ENCODE data around the gene NDUFS5. TPM values are rescaled to one million over a fixed set of nuclear protein-coding genes. Genes with fewer than 3 reads are reported as not detected.
"Not testable (repeated sequence)": the region's sequence is repeated elsewhere in the genome, so short reads cannot be mapped to it uniquely, and the experiment has no call there.

The NDUFS5 gene
- 100 to 1,000 TPM; 125 to 148 TPM for total RNA-seq

DNA sequence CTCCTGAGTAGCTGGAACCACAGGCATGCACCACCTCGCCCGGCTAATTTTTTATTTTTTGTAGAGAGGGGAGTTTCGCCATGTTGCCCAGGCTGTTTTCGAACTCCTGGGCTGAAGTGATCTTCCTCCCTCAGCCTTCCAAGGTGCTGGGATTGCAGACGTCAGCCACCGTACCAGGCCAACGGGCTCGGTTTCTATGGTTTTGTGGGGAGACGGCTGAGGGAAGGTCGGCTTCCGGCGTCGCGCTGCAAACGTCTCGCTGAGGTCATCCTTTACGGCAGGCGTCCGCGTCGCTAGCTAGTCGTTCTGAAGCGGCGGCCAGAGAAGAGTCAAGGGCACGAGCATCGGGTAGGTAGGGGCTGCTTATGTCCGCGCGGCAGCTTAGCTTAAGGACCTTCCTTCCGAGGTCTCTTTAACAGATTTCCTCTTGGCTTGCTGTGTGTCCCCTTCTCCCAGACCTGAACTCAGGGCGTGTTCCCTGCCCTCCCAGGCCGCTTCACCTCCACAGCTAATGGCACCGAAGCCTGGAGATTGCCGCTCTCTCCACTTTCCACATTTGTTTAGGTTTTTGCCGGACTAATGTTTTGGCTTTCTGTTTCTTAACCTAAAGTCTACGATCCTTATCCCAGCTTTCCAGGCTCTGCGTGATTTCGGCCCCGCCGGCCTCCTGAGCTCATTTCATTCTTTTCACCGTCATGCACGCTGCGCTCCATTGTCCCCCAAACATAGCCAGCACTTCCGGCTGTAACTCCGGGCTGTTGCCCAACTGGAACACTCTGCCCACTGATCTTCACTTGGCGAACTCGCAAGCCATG, at the start of gene NDUFS5:
NDUFS5 (plus strand) TSS at position 300 of the 815 bp plus-strand sequence. CDS start 2,375 bp downstream, outside the sequence.
- H3K27me3 Mint-ChIP-seq, result peaks cover 5% of the 10 kb centered on the region
- ChIA-PET POLR2A (interaction anchor here (0.6 to 0.7 kb wide), 2 partner anchors 155 to 167 kb away, joined by 3 read pairs; no protein-coding TSS in a partner anchor), CTCF (interaction anchor here (0.6 to 2.2 kb wide), 6 partner anchors 10 to 1841 kb away, joined by 3 to 5 read pairs (median 3); no protein-coding TSS in a partner anchor)
- H3K36me3 Mint-ChIP-seq (ENCODE audit: low read depth), result peaks cover 24% of the 10 kb centered on the region
- peaks cover 34% of the 10 kb centered on the region for H3K4me1 Mint-ChIP-seq
- DNase-seq, result peak; percentile 87
- peak within 1 kb of the TSS; percentile 89 for H3K4me3 Mint-ChIP-seq
- H3K27ac Mint-ChIP-seq, result peak within 1 kb of the TSS; percentile 97
- H3K9me3 Mint-ChIP-seq, result peaks cover 4% of the 10 kb centered on the region

DNA sequence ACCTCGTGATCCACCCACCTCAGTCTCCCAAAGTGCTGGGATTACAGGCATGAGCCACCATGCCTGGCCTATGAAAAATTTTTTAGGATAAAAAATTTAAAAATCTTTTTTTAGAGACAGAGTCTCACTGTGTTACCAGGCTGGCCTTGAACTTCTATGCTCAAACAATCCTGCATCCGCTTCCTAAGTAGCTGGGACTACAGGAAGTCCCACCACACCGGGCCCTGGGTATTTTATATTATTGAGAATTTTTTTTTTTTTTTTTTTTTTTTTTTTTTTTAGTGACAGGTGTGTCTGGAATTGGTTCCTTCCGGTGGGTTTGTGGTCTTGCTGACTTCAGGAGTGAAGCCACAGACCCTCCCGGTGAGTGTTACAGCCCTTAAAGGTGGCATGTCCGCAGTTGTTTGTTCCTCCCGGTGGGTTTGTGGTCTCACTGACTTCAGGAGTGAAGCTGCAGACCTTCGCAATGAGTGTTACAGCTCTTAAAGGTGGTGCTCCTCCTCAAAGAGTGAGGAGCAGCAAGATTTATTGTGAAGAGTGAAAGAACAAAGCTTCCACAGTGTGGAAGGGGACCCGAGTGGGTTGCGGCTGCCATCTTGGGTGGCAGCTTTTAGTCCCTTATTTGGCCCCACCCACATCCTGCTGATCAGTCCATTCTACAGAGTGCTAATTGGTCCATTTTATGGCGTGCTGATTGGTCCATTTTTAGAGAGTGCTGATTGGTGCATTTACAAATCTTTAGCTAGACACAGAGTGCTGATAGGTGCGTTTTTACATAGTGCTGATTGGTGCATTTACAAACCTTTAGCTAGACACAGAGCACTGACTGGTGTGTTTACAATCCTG, 48.5 kb upstream of the NDUFS5 start:
- POLR2A ChIA-PET, result interaction anchor here (0.5 kb wide), 1 partner anchor 108 kb away, joined by 3 read pairs; no protein-coding TSS in a partner anchor
- peak overlapping the region; percentile 54 for H3K4me3 Mint-ChIP-seq
- peak overlapping the region; percentile 93 for H3K27ac Mint-ChIP-seq
- peaks cover 15% of the 10 kb centered on the region for H3K9me3 Mint-ChIP-seq
- peak; percentile 90 for DNase-seq
- peaks cover 24% of the 10 kb centered on the region for H3K4me1 Mint-ChIP-seq
- CTCF ChIA-PET, H3K27me3 Mint-ChIP-seq: not testable (repeated sequence)
- peaks cover 18% of the 10 kb centered on the region for H3K36me3 Mint-ChIP-seq (ENCODE audit: low read depth)

DNA sequence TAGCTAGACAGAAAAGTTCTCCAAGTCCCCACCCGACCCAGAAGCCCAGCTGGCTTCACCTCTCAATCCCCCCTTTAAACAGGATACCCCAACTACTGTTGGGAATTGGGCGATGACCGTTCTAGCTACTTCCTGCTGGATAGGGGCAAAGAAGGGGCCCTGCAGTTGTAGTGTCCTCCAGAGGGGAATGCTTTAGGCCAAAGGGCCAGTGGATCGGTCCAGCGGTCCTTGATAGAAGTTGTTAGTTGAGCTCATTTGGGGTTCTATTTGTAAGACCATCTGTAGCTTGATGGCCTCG, 48.0 kb upstream of the NDUFS5 start:
- CTCF ChIA-PET, H3K27me3 Mint-ChIP-seq: not testable (repeated sequence)
- POLR2A ChIA-PET, result interaction anchor here (0.5 kb wide), 1 partner anchor 107 kb away, joined by 3 read pairs; no protein-coding TSS in a partner anchor
- H3K27ac Mint-ChIP-seq, result peak overlapping the region; percentile 93
- peaks cover 15% of the 10 kb centered on the region for H3K9me3 Mint-ChIP-seq
- H3K4me1 Mint-ChIP-seq, result peaks cover 18% of the 10 kb centered on the region
- H3K4me3 Mint-ChIP-seq, result peak overlapping the region; percentile 54
- peaks cover 18% of the 10 kb centered on the region for H3K36me3 Mint-ChIP-seq (ENCODE audit: low read depth)
- peak; percentile 43 for DNase-seq

DNA sequence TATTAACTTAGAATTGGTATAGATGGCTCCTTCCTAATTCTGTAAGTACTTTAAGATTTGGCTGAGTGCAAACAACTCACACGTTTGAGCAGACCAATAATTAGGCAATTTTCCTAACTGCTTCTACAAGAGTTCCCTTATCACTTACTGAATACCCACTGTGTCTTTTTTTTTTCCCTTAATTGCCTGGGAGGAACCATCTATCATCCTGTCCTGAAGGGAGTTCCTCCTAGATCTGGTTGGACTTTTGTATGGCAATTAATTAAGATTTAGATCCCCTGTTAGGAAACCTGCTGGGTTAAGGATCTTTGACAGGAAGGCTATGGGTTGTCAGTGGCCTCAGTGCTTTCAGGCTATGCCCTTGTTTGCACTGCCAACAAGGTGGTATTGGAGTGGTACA, 46.8 kb upstream of the NDUFS5 start:
- H3K36me3 Mint-ChIP-seq (ENCODE audit: low read depth), result peaks cover 18% of the 10 kb centered on the region
- H3K27ac Mint-ChIP-seq, CTCF ChIA-PET, POLR2A ChIA-PET, H3K4me3 Mint-ChIP-seq, DNase-seq, H3K27me3 Mint-ChIP-seq: not testable (repeated sequence)
- peaks cover 15% of the 10 kb centered on the region for H3K9me3 Mint-ChIP-seq
- peaks cover 18% of the 10 kb centered on the region for H3K4me1 Mint-ChIP-seq

DNA sequence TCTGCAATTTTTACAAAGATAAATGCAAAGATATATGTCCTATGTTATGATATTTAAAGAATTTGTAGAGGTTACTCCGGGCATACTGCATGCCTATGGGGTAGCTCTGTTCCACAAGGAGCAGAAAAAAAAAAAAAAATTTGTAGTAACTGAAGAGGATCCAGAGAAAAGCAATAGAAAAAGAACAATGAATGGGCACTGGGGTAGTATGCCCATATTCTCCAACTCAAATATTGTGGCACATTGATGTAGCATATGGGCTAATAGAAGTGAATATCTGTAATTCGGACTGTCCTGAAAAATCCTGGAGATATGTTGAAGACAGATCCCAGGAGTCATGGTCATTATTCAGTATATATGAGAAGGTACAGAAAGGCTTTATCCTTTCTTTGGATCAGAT, 36.2 kb upstream of the NDUFS5 start:
- H3K4me1 Mint-ChIP-seq, result peaks cover 35% of the 10 kb centered on the region
- H3K4me3 Mint-ChIP-seq, result peak overlapping the region; percentile 71
- POLR2A ChIA-PET, result no interaction called here
- H3K27ac Mint-ChIP-seq, result peak overlapping the region; percentile 88
- CTCF ChIA-PET, result interaction anchor here (0.6 kb wide), 2 partner anchors 8 to 58 kb away, joined by 3 read pairs; no protein-coding TSS in a partner anchor
- H3K27me3 Mint-ChIP-seq, result peaks cover 7% of the 10 kb centered on the region
- no peaks in the 10 kb centered on the region for H3K9me3 Mint-ChIP-seq
- no peak for DNase-seq
- H3K36me3 Mint-ChIP-seq (ENCODE audit: low read depth), result peaks cover 27% of the 10 kb centered on the region

DNA sequence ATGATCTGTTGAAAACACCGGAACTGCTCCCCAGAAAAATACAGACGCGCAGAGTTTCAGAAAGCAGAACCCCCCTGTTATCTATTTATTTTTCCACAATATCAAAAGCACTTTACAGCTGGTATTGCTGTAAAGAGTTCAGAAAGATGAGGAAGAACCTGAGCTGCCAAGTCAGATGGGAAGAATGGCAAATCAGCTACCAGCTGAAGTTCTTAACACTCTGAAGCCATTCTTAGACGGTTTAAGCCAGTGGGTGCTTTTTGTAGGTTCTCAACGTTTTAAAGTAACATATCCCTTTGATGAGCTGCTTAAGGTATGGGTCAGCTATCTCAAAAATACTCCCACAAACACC, 35.8 kb upstream of the NDUFS5 start:
- Mint-ChIP-seq H3K9me3 (no peaks in the 10 kb centered on the region), H3K27ac (peak overlapping the region; percentile 88), H3K4me3 (peak overlapping the region; percentile 71), H3K27me3 (peaks cover 6% of the 10 kb centered on the region), H3K36me3 (ENCODE audit: low read depth) (peaks cover 31% of the 10 kb centered on the region), H3K4me1 (peaks cover 39% of the 10 kb centered on the region)
- no peak for DNase-seq
- ChIA-PET POLR2A (no interaction called here), CTCF (no interaction called here)

DNA sequence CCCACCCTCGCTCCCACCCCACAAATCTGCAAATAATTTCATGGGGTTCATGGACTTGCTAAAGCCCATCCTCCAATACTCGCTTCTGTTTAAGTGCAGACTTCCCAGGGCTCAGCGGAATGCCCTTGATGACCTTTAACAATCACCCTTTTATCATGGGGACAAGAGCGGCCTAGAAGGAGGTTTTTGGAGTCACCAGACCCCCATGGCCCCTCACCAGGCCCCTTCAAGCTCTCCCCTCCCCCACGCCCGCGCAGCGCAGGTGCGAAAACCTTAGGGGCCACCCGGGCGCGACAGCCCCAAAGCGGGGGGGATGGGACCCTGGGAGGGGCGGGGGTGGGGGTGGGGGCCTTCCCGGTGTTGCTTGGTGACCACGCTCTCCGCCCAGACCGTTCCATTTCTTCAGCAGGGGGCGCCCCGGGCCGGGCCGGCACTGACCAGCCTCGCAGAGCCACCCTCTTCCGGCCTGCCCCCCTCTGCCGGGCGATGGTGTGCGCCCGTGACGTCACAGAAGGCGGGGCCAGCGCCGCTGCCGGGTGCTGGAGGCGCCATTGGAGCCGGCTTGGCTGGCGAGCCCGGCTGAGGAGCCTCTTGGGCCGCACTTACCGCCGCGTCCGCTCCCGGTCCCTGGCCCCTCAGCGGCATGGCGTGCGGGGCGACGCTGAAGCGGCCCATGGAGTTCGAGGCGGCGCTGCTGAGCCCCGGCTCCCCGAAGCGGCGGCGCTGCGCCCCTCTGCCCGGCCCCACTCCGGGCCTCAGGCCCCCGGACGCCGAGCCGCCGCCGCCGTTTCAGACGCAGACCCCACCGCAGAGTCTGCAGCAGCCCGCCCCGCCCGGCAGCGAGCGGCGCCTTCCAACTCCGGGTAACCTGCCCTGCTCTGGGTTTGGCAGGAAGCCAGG, 35.2 kb upstream of the NDUFS5 start, which contains the start of gene AKIRIN1:
AKIRIN1 (plus strand) TSS at position 539 of the 900 bp plus-strand sequence; CDS start at position 644, 105 bp downstream.
- H3K4me3 Mint-ChIP-seq, result peak within 1 kb of the TSS; percentile 78
- peak within 1 kb of the TSS; percentile 88 for H3K27ac Mint-ChIP-seq
- ChIA-PET POLR2A (no interaction called here), CTCF (no interaction called here)
- peaks cover 34% of the 10 kb centered on the region for H3K36me3 Mint-ChIP-seq (ENCODE audit: low read depth)
- no peaks in the 10 kb centered on the region for H3K9me3 Mint-ChIP-seq
- H3K27me3 Mint-ChIP-seq, result peaks cover 3% of the 10 kb centered on the region
- DNase-seq, result peak; percentile 93
- peaks cover 45% of the 10 kb centered on the region for H3K4me1 Mint-ChIP-seq

DNA sequence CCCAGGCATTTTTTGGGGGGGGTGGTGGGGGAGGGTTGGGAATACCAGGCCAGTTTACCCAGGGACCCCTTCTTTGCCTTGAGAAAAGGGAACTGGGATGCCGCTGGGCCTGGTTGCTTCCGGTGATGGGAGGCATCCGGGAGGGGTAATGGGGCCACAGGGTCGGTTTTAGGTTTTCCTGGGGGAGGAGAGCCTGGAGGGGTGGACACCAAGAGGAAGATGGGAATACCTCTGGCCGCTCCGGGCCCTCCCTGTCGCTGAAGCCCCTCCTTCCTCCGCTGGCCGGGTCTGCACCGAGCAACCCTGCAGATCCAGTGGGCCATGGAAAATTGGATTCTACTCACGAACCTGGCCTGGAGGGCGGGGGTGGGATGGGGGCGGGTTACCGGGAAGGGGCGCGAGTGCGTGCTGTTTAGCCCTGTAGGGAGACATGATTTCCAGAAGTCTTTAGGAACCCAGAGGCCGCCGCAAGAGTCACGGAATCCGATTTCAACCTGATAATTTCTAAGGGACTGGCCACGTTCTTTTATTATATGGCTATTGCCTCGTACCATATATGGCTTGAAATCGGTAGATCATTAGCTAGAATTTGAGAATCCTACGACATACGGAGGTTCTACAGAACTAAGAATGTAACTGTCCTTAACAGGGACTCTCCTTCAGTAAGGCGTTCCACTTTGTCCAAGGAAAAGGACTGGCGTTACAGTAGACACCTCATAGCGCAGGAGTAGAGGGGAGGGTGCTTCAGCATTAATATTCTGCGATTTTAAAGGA, 34.3 kb upstream of the NDUFS5 start:
- Mint-ChIP-seq H3K4me3 (peak overlapping the region; percentile 78), H3K27me3 (no peaks in the 10 kb centered on the region), H3K27ac (peak overlapping the region; percentile 83), H3K4me1 (peaks cover 54% of the 10 kb centered on the region), H3K9me3 (no peaks in the 10 kb centered on the region), H3K36me3 (ENCODE audit: low read depth) (peaks cover 40% of the 10 kb centered on the region)
- peak; percentile 20 for DNase-seq
- POLR2A ChIA-PET, result no interaction called here
- CTCF ChIA-PET, result interaction anchor here (2.0 kb wide), 1 partner anchor 11 kb away, joined by 5 read pairs; no protein-coding TSS in a partner anchor

DNA sequence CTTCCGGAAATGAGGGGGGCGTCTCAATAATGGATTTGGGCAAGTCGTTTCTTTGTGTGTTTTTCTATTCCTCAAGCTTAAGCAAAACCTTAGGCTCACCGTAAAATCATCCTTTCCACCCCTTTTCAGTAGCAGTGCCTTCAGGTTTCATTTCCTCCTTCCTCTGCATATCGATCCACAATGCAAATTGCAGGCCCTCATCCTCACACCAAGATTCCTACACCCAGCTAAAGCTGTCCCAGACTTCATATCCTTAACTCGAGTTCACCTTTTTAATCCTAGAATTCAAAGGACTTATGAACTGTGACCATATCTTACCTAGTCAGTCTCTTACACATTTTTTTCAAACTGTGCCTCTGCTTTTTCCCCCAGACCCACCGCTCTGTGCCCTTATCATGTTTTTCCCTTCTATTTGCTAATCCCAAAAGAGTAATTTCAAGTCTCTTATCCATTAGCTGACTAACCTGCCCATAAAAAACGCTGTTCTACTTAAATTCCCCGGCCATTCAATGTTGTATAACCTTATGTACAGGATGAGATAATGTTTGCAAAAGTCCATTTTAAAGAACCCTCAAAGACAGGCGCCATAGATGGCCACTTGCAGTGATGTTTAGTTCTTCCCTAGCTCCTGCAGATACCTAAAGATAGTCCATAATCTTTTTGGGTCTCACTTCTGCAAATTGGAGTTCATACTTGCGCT, 33.6 kb upstream of the NDUFS5 start:
- H3K27me3 Mint-ChIP-seq, result no peaks in the 10 kb centered on the region
- H3K4me3 Mint-ChIP-seq, result peak overlapping the region; percentile 78
- peaks cover 44% of the 10 kb centered on the region for H3K36me3 Mint-ChIP-seq (ENCODE audit: low read depth)
- no peak for DNase-seq
- peak overlapping the region; percentile 83 for H3K27ac Mint-ChIP-seq
- POLR2A ChIA-PET, result no interaction called here
- peaks cover 61% of the 10 kb centered on the region for H3K4me1 Mint-ChIP-seq
- CTCF ChIA-PET, result interaction anchor here (0.7 to 2.0 kb wide), 2 partner anchors 9 to 11 kb away, joined by 3 to 5 read pairs; no protein-coding TSS in a partner anchor
- no peaks in the 10 kb centered on the region for H3K9me3 Mint-ChIP-seq

DNA sequence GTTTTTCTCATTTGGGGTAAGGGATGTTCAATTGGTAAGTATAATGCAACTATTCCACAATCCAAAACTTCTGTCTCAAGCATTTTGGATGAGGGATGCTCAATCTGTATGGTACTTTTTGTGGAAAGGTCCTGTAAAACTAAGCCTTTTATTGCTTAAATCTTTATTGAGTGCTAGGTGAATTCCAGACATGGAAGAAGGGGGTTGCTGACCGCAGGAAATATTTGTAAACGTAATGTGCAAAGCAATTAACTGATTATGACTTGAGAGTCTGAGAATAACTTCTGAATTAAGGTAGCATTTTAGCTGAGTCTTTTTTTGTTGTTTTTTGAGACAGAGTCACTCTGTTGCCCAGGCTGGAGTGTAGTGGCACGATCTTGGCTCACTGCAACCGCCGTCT, 32.0 kb upstream of the NDUFS5 start:
- ChIA-PET CTCF (no interaction called here), POLR2A (no interaction called here)
- DNase-seq, result no peak
- no peaks in the 10 kb centered on the region for H3K27me3 Mint-ChIP-seq
- H3K4me1 Mint-ChIP-seq, result peaks cover 73% of the 10 kb centered on the region
- peak overlapping the region; percentile 57 for H3K27ac Mint-ChIP-seq
- H3K9me3 Mint-ChIP-seq, result no peaks in the 10 kb centered on the region
- peak overlapping the region; percentile 22 for H3K4me3 Mint-ChIP-seq
- H3K36me3 Mint-ChIP-seq (ENCODE audit: low read depth), result peaks cover 56% of the 10 kb centered on the region
